Measurements from ENCODE around the gene LCE3C.

Gene LCE3C

GRCh38 chr1:152585586-152585985 is 14.4 kb upstream of the LCE3C start:
- Histone ChIP-seq H4K91ac (ENCODE audit: low read depth, low read length) (no peak overlapping the region), H4K12ac (ENCODE audit: low read depth, low read length) (no peak overlapping the region), H3K79me1 (ENCODE audit: low read length) (no peaks in the 10 kb centered on the region), H2BK5ac (ENCODE audit: low read depth, low read length, poor library complexity) (no peak overlapping the region), H3K18ac (ENCODE audit: low read length) (no peak overlapping the region), H3K14ac (ENCODE audit: low read length) (no peak overlapping the region), H2BK120ac (ENCODE audit: insufficient read depth, low read length, poor library complexity) (no peak overlapping the region), H3K4me3 (ENCODE audit: low read depth, low read length) (no peak overlapping the region), H3K4me1 (ENCODE audit: control insufficient read depth in 1 of 2, insufficient read depth in 2 of 2, low read length in 2 of 2) (no peaks in the 10 kb centered on the region), H3K79me2 (ENCODE audit: control insufficient read depth, insufficient read depth, low read length, poor library complexity) (no peaks in the 10 kb centered on the region), H4K8ac (ENCODE audit: low read depth, low read length) (no peak overlapping the region), H2BK12ac (ENCODE audit: low read length) (no peak overlapping the region), H3K23ac (ENCODE audit: low read length) (no peak overlapping the region), H2AK5ac (ENCODE audit: low read length) (no peak overlapping the region), H3K9me3 (ENCODE audit: insufficient read depth, low read depth, low read length) (no peaks in the 10 kb centered on the region), H3K4me2 (ENCODE audit: low read length) (no peak overlapping the region), H3K36me3 (ENCODE audit: control insufficient read depth in 1 of 2, insufficient read depth in 2 of 2, low read length in 2 of 2) (no peaks in the 10 kb centered on the region), H3K9ac (ENCODE audit: low read length) (no peak overlapping the region), H3K27ac (ENCODE audit: low read depth, low read length) (no peak overlapping the region), H3K4ac (ENCODE audit: low read depth, low read length) (no peak overlapping the region), H3K27me3 (ENCODE audit: insufficient read depth, low read length) (no peaks in the 10 kb centered on the region), H2AFZ (ENCODE audit: insufficient read depth, low read length, poor library complexity) (no peak overlapping the region)
- no CpG with 5 or more reads among the region's 1 CpG for WGBS (ENCODE audit: extremely low coverage, insufficient coverage, insufficient read length)
- no peak for DNase-seq

GRCh38 chr1:152596986-152597385 is 3.0 kb upstream of the LCE3C start:
- Histone ChIP-seq H3K4me2 (ENCODE audit: low read length) (no peak overlapping the region), H3K18ac (ENCODE audit: low read length) (no peak overlapping the region), H3K4me3 (ENCODE audit: low read depth, low read length) (no peak overlapping the region), H3K4ac (ENCODE audit: low read depth, low read length) (no peak overlapping the region), H3K9ac (ENCODE audit: low read length) (no peak overlapping the region), H3K36me3 (ENCODE audit: control insufficient read depth in 1 of 2, insufficient read depth in 2 of 2, low read length in 2 of 2) (no peaks in the 10 kb centered on the region), H3K4me1 (ENCODE audit: control insufficient read depth in 1 of 2, insufficient read depth in 2 of 2, low read length in 2 of 2) (no peaks in the 10 kb centered on the region), H3K79me2 (ENCODE audit: control insufficient read depth, insufficient read depth, low read length, poor library complexity) (no peaks in the 10 kb centered on the region), H2BK120ac (ENCODE audit: insufficient read depth, low read length, poor library complexity) (no peak overlapping the region), H4K8ac (ENCODE audit: low read depth, low read length) (no peak overlapping the region), H3K27ac (ENCODE audit: low read depth, low read length) (no peak overlapping the region), H3K14ac (ENCODE audit: low read length) (no peak overlapping the region), H4K12ac (ENCODE audit: low read depth, low read length) (no peak overlapping the region), H2AK5ac (ENCODE audit: low read length) (no peak overlapping the region), H4K91ac (ENCODE audit: low read depth, low read length) (no peak overlapping the region), H3K9me3 (ENCODE audit: insufficient read depth, low read depth, low read length) (no peaks in the 10 kb centered on the region), H3K79me1 (ENCODE audit: low read length) (no peaks in the 10 kb centered on the region), H2BK12ac (ENCODE audit: low read length) (no peak overlapping the region), H3K23ac (ENCODE audit: low read length) (no peak overlapping the region), H3K27me3 (ENCODE audit: insufficient read depth, low read length) (no peaks in the 10 kb centered on the region), H2AFZ (ENCODE audit: insufficient read depth, low read length, poor library complexity) (no peak overlapping the region), H2BK5ac (ENCODE audit: low read depth, low read length, poor library complexity) (no peak overlapping the region)
- no CpG with 5 or more reads among the region's 2 CpGs for WGBS (ENCODE audit: extremely low coverage, insufficient coverage, insufficient read length)
- DNase-seq: no peak

DNA sequence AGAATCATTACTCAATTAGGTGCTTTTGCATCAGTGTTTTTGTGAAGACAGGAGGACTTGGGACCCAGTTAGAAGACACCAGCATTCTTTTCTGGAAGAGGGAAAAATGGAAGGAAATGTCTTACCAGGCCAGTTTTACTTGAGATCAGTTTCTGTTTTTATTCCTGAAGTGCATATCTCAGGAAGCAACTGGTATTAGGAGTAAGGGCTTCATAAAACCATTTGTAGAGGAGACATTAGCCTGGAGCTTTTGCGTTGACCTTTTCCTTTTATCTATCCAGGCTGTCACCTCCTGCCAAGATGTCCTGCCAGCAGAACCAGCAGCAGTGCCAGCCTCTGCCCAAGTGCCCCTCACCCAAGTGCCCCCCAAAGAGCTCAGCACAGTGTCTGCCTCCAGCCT is 13.5 kb downstream of the LCE3C start, which contains the start of gene LCE3B:
Gene LCE3B (plus strand): TSS at position 301 of the 400 bp plus-strand sequence. CDS start 0 bp downstream, at position 301.
- Histone ChIP-seq H2AK5ac (ENCODE audit: low read length) (no peak within 1 kb of the TSS), H2BK5ac (ENCODE audit: low read depth, low read length, poor library complexity) (no peak within 1 kb of the TSS), H3K9ac (ENCODE audit: low read length) (no peak within 1 kb of the TSS), H3K79me1 (ENCODE audit: low read length) (no peaks in the 10 kb centered on the region), H4K91ac (ENCODE audit: low read depth, low read length) (no peak within 1 kb of the TSS), H2BK120ac (ENCODE audit: insufficient read depth, low read length, poor library complexity) (no peak within 1 kb of the TSS), H3K4me2 (ENCODE audit: low read length) (no peak within 1 kb of the TSS), H3K4ac (ENCODE audit: low read depth, low read length) (no peak within 1 kb of the TSS), H3K27ac (ENCODE audit: low read depth, low read length) (no peak within 1 kb of the TSS), H4K8ac (ENCODE audit: low read depth, low read length) (no peak within 1 kb of the TSS), H3K23ac (ENCODE audit: low read length) (no peak within 1 kb of the TSS), H3K18ac (ENCODE audit: low read length) (no peak within 1 kb of the TSS), H2BK12ac (ENCODE audit: low read length) (no peak within 1 kb of the TSS), H4K12ac (ENCODE audit: low read depth, low read length) (no peak within 1 kb of the TSS), H2AFZ (ENCODE audit: insufficient read depth, low read length, poor library complexity) (no peak within 1 kb of the TSS), H3K14ac (ENCODE audit: low read length) (no peak within 1 kb of the TSS), H3K79me2 (ENCODE audit: control insufficient read depth, insufficient read depth, low read length, poor library complexity) (no peaks in the 10 kb centered on the region), H3K4me1 (ENCODE audit: control insufficient read depth in 1 of 2, insufficient read depth in 2 of 2, low read length in 2 of 2) (no peaks in the 10 kb centered on the region), H3K36me3 (ENCODE audit: control insufficient read depth in 1 of 2, insufficient read depth in 2 of 2, low read length in 2 of 2) (no peaks in the 10 kb centered on the region), H3K27me3 (ENCODE audit: insufficient read depth, low read length) (no peaks in the 10 kb centered on the region), H3K4me3 (ENCODE audit: low read depth, low read length) (no peak within 1 kb of the TSS), H3K9me3 (ENCODE audit: insufficient read depth, low read depth, low read length) (no peaks in the 10 kb centered on the region)
- no peak for DNase-seq
- WGBS (ENCODE audit: extremely low coverage, insufficient coverage, insufficient read length): no CpG with 5 or more reads among the region's 1 CpG

GRCh38 chr1:152621993-152622392 is 22.0 kb downstream of the LCE3C start:
- H3K79me1 ChIP-seq (ENCODE audit: low read length): no peaks in the 10 kb centered on the region
- H2BK5ac ChIP-seq (ENCODE audit: low read depth, low read length, poor library complexity): no peak overlapping the region
- H3K79me2 ChIP-seq (ENCODE audit: control insufficient read depth, insufficient read depth, low read length, poor library complexity): no peaks in the 10 kb centered on the region
- H2BK12ac ChIP-seq (ENCODE audit: low read length): no peak overlapping the region
- no peak overlapping the region for H3K27ac ChIP-seq (ENCODE audit: low read depth, low read length)
- H3K14ac ChIP-seq (ENCODE audit: low read length): no peak overlapping the region
- no peak overlapping the region for H3K18ac ChIP-seq (ENCODE audit: low read length)
- DNase-seq: no peak
- H4K8ac ChIP-seq (ENCODE audit: low read depth, low read length): no peak overlapping the region
- no peaks in the 10 kb centered on the region for H3K4me1 ChIP-seq (ENCODE audit: control insufficient read depth in 1 of 2, insufficient read depth in 2 of 2, low read length in 2 of 2)
- no peak overlapping the region for H3K4me3 ChIP-seq (ENCODE audit: low read depth, low read length)
- H3K9ac ChIP-seq (ENCODE audit: low read length): no peak overlapping the region
- no peak overlapping the region for H3K4ac ChIP-seq (ENCODE audit: low read depth, low read length)
- no peaks in the 10 kb centered on the region for H3K36me3 ChIP-seq (ENCODE audit: control insufficient read depth in 1 of 2, insufficient read depth in 2 of 2, low read length in 2 of 2)
- no peaks in the 10 kb centered on the region for H3K27me3 ChIP-seq (ENCODE audit: insufficient read depth, low read length)
- no peak overlapping the region for H2AK5ac ChIP-seq (ENCODE audit: low read length)
- no CpG with 5 or more reads among the region's 3 CpGs for WGBS (ENCODE audit: extremely low coverage, insufficient coverage, insufficient read length)
- H4K91ac ChIP-seq (ENCODE audit: low read depth, low read length): no peak overlapping the region
- no peak overlapping the region for H3K23ac ChIP-seq (ENCODE audit: low read length)
- no peak overlapping the region for H4K12ac ChIP-seq (ENCODE audit: low read depth, low read length)
- no peak overlapping the region for H2BK120ac ChIP-seq (ENCODE audit: insufficient read depth, low read length, poor library complexity)
- no peak overlapping the region for H3K4me2 ChIP-seq (ENCODE audit: low read length)
- no peak overlapping the region for H2AFZ ChIP-seq (ENCODE audit: insufficient read depth, low read length, poor library complexity)
- peaks cover 31% of the 10 kb centered on the region for H3K9me3 ChIP-seq (ENCODE audit: insufficient read depth, low read depth, low read length)

Measured in trophoblast cell (in vitro differentiated cells and primary cell).